Esophagus squamous epithelium (tissue), 4 donors: ENCODE results near the gene SLC9A8.

ENCODE experiments used
- CTCF ChIP-seq, 6 experiments: fragments of 450-650 bp in 4 of 6; fragments of 200-600 bp in 2 of 6; sonication (generic) in 2 of 6; IDR thresholded peaks; one replicate each; pipeline ENCODE4 v1.5.1; 2016 to 2019; ENCODE audit warnings: antibody characterized with exemption in 6 of 6, mild to moderate bottlenecking in 4 of 6, moderate library complexity in 4 of 6
- POLR2A ChIP-seq, 4 donors: fragments of 450-650 bp; IDR thresholded peaks; one replicate each; pipeline ENCODE4 v1.6.1; 2017; ENCODE audit warnings: antibody characterized with exemption in 4 of 4, mild to moderate bottlenecking in 4 of 4, moderate library complexity in 3 of 4

- TF ChIP-seq CTCF (IDR thresholded peaks at IDR 0.05) (no peak), POLR2A (IDR thresholded peaks at IDR 0.05) (no peak)
Observed at GRCh38 chr20:49856904-49857303, 44.3 kb downstream of the SLC9A8 start.
